Fibroblast of lung (primary cell): ENCODE data around the gene MSI2.

Source experiments
- EZH2 ChIP-seq: IDR thresholded peaks from 2 replicates; pipeline ENCODE4 v1.5.1; 2012; ENCODE audit warnings: low read length, control low read depth, mild to moderate bottlenecking; ENCODE audit errors: missing control alignments
- TF ChIP-seq, protein P1 (sequence below), 2 donors: IDR thresholded peaks in 1 of 2; conservative IDR thresholded peaks in 1 of 2; 1 replicate in 1 of 2; 2 replicates in 1 of 2; pipeline ENCODE4 v1.5.1; 2011 to 2012; ENCODE audit warnings: low read length in 2 of 2, control low read depth in 1 of 2, inconsistent platforms in 1 of 2, low read depth in 1 of 2, mild to moderate bottlenecking in 1 of 2

DNA sequence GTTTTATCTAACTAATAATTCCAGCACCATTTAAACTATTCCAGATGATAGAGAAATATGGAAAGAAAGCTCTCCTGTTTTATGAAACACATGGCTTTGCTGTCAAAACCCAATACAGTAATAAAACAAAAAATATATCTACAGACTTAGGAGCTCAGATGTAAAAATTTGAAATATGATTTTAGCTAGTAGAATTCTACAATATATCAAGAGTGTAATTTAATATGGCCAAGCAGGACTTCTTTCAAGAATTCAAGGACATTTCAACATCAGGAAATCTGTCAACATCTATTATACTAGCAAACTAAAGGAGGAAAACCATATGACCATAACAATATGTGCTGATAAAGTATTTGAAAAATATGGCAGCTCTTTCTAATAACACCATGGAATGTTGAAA is 431.3 kb downstream of the MSI2 start:
- TF ChIP-seq, protein P1, sequence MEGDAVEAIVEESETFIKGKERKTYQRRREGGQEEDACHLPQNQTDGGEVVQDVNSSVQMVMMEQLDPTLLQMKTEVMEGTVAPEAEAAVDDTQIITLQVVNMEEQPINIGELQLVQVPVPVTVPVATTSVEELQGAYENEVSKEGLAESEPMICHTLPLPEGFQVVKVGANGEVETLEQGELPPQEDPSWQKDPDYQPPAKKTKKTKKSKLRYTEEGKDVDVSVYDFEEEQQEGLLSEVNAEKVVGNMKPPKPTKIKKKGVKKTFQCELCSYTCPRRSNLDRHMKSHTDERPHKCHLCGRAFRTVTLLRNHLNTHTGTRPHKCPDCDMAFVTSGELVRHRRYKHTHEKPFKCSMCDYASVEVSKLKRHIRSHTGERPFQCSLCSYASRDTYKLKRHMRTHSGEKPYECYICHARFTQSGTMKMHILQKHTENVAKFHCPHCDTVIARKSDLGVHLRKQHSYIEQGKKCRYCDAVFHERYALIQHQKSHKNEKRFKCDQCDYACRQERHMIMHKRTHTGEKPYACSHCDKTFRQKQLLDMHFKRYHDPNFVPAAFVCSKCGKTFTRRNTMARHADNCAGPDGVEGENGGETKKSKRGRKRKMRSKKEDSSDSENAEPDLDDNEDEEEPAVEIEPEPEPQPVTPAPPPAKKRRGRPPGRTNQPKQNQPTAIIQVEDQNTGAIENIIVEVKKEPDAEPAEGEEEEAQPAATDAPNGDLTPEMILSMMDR (conservative IDR thresholded peaks at IDR 0.05 in 1 of 2, IDR thresholded peaks at IDR 0.05 in 1 of 2; ENCODE audit: low read depth in 1 of 2, low read length in 2 of 2) = no peak
- no peak for TF ChIP-seq EZH2
